ENCODE data around the gene HGD.

Gene HGD

DNA sequence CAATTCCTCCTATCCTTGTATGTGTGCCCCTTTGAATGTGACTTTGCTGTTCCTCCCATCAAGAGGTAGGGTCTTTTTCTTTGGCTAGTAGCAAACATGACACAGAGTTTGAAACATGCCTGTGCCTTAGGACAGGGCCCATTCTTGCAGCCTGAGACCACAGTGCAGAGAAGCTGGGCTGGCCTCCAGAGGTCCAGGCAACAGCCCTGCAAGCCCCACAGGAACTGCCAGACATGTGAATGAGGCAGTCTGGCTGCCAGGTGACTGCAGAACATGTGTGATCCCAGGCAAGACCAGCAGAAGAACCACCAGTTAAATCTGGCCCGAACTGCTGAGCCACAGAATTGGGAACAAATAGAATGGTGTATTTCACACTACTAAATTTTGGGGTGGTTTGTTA is 1.2 kb upstream of the HGD start:
- H3K79me2 ChIP-seq (ENCODE audit: insufficient read depth, low read depth), result no peaks in the 10 kb centered on the region
- H4K20me1 ChIP-seq (ENCODE audit: insufficient read depth), result no peaks in the 10 kb centered on the region
- no peak overlapping the region for H3K4me3 ChIP-seq (IDR thresholded peaks at IDR 0.05; ENCODE audit: insufficient read depth, low read depth, low read length)
- H2AFZ ChIP-seq (ENCODE audit: low read depth), result no peak overlapping the region
- H3K27ac ChIP-seq, result no peak overlapping the region
- H3K36me3 ChIP-seq (ENCODE audit: insufficient read depth), result no peaks in the 10 kb centered on the region
- H3K9ac ChIP-seq, result no peak overlapping the region
- TF ChIP-seq CTCF (conservative IDR thresholded peaks at IDR 0.05; ENCODE audit: low read depth, low read length), result no peak
- no peaks in the 10 kb centered on the region for H3K27me3 ChIP-seq (ENCODE audit: insufficient read depth, low read depth)
- H3K4me2 ChIP-seq, result no peak overlapping the region
- H3K4me1 ChIP-seq (ENCODE audit: low read depth, poor library complexity, severe bottlenecking), result peaks cover 8% of the 10 kb centered on the region

GRCh38 chr3:120681506-120682038 is 467 bp downstream of the HGD start:
- Histone ChIP-seq H3K4me2 (no peak overlapping the region), H3K79me2 (ENCODE audit: insufficient read depth, low read depth) (no peaks in the 10 kb centered on the region), H3K36me3 (ENCODE audit: insufficient read depth) (no peaks in the 10 kb centered on the region), H3K9ac (no peak overlapping the region), H2AFZ (ENCODE audit: low read depth) (no peak overlapping the region), H3K27ac (no peak overlapping the region), H4K20me1 (ENCODE audit: insufficient read depth) (no peaks in the 10 kb centered on the region), H3K27me3 (ENCODE audit: insufficient read depth, low read depth) (no peaks in the 10 kb centered on the region), H3K4me1 (ENCODE audit: low read depth, poor library complexity, severe bottlenecking) (peaks cover 10% of the 10 kb centered on the region), H3K4me3 (IDR thresholded peaks at IDR 0.05; ENCODE audit: insufficient read depth, low read depth, low read length) (no peak overlapping the region)
- TF ChIP-seq CTCF (conservative IDR thresholded peaks at IDR 0.05; ENCODE audit: low read depth, low read length), result no peak

- H3K27ac ChIP-seq, result no peak overlapping the region
- H3K36me3 ChIP-seq (ENCODE audit: insufficient read depth), result no peaks in the 10 kb centered on the region
- no peak overlapping the region for H2AFZ ChIP-seq (ENCODE audit: low read depth)
- no peak overlapping the region for H3K4me3 ChIP-seq (IDR thresholded peaks at IDR 0.05; ENCODE audit: insufficient read depth, low read depth, low read length)
- H3K9ac ChIP-seq, result no peak overlapping the region
- TF ChIP-seq CTCF (conservative IDR thresholded peaks at IDR 0.05; ENCODE audit: low read depth, low read length), result no peak
- H3K4me1 ChIP-seq (ENCODE audit: low read depth, poor library complexity, severe bottlenecking), result peaks cover 10% of the 10 kb centered on the region
- H3K4me2 ChIP-seq, result no peak overlapping the region
- H3K79me2 ChIP-seq (ENCODE audit: insufficient read depth, low read depth), result no peaks in the 10 kb centered on the region
- H3K27me3 ChIP-seq (ENCODE audit: insufficient read depth, low read depth), result no peaks in the 10 kb centered on the region
- no peaks in the 10 kb centered on the region for H4K20me1 ChIP-seq (ENCODE audit: insufficient read depth)
Observed at GRCh38 chr3:120681018-120681417, 1.0 kb downstream of the HGD start.

DNA sequence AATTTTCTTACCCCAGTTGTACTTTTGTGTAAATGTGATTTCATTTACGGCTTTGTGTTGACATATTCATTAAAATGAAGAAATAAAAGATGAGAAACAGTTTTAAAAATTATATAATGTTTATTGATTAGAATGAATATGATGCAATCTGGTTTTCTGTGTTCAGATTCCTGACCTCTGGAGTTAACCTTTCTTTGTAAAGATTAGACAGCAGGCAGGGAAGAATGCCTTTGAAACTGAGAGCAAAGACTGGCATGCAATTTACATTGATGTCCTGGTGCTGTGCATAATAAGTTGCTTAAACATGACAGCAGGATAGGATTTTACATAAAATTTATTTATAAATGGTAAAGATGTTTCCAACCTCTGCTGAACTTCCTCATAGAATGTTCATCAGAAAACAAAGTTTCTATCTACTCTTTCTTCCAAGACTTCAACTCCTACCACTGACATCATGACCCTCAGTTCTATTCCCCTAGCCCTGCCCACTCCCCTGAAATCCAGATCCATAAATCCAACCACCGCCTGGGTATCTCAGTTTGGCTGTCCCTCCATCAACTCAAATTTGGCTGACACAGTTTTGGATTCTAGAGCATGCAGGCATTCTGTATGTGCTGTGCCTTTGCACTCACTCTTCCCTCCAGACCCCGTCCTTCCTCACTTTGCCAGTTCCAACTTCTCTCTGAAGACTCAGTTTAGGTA is 1.7 kb downstream of the HGD start:
- Histone ChIP-seq H3K4me2 (no peak overlapping the region), H3K36me3 (ENCODE audit: insufficient read depth) (no peaks in the 10 kb centered on the region), H3K9ac (no peak overlapping the region), H3K4me1 (ENCODE audit: low read depth, poor library complexity, severe bottlenecking) (peaks cover 10% of the 10 kb centered on the region), H2AFZ (ENCODE audit: low read depth) (no peak overlapping the region), H4K20me1 (ENCODE audit: insufficient read depth) (no peaks in the 10 kb centered on the region), H3K79me2 (ENCODE audit: insufficient read depth, low read depth) (no peaks in the 10 kb centered on the region), H3K27ac (no peak overlapping the region), H3K4me3 (IDR thresholded peaks at IDR 0.05; ENCODE audit: insufficient read depth, low read depth, low read length) (no peak overlapping the region), H3K27me3 (ENCODE audit: insufficient read depth, low read depth) (no peaks in the 10 kb centered on the region)
- no peak for TF ChIP-seq CTCF (conservative IDR thresholded peaks at IDR 0.05; ENCODE audit: low read depth, low read length)
